T-helper 22 cell (primary cell): Measurements from ENCODE around the gene WSCD2.

ENCODE experiments used
- DNase-seq: peaks from one replicate; pipeline ENCODE4 v3.0.0-alpha.2; 2020; ENCODE audit warnings: low read depth

The WSCD2 gene

GRCh38 chr12:108235985-108236263, 106.8 kb downstream of the WSCD2 start:
- no peak for DNase-seq

DNA sequence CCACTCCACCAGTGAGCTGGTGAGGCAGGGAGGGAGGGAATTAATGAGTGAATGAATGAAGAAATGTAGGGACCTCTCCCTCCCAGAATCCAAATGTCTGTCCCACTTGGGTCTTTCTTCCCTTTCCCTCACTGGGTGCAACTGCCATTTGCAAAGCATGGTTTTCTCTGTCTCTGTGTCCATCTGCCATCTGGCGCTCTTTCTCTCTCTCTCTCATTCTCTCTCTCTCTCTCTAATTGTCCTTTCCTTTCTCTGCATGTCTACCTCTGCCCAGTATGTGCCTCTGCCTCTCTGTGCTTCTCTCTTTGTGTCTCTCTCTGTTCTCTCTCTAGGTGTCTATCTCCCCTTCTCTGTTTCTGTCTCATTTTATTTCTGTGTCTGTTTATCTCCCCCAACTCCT, 107.3 kb downstream of the WSCD2 start:
- no peak for DNase-seq

DNA sequence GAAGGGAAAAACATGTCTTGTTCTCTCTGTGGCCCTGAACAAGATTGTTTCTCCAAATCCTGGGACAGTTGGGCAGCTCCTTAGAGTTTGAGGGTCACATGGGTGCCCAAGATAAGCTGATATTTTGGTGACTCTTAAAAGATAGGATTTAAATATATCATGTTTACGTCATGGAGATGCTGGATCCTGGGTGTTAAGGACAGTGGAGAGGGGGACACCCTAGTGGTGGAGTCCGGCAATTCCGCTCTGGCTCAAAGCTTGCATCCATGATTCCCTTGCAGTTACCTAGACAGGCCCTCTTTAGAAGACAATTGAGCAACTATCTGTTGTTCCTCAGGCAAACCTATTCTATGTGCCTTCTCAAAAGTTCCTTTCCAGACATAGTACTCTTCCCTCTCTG, 108.2 kb downstream of the WSCD2 start:
- no peak for DNase-seq

- DNase-seq: no peak
These were observed 109.4 kb downstream of the WSCD2 start for GRCh38 chr12:108238474-108238873.

- DNase-seq: no peak
These were observed 110.3 kb downstream of the WSCD2 start for GRCh38 chr12:108239378-108239777.

GRCh38 chr12:108240027-108240785, 111.1 kb downstream of the WSCD2 start:
- no peak for DNase-seq

- DNase-seq: no peak
These were observed 111.8 kb downstream of the WSCD2 start for GRCh38 chr12:108240928-108241327.

DNA sequence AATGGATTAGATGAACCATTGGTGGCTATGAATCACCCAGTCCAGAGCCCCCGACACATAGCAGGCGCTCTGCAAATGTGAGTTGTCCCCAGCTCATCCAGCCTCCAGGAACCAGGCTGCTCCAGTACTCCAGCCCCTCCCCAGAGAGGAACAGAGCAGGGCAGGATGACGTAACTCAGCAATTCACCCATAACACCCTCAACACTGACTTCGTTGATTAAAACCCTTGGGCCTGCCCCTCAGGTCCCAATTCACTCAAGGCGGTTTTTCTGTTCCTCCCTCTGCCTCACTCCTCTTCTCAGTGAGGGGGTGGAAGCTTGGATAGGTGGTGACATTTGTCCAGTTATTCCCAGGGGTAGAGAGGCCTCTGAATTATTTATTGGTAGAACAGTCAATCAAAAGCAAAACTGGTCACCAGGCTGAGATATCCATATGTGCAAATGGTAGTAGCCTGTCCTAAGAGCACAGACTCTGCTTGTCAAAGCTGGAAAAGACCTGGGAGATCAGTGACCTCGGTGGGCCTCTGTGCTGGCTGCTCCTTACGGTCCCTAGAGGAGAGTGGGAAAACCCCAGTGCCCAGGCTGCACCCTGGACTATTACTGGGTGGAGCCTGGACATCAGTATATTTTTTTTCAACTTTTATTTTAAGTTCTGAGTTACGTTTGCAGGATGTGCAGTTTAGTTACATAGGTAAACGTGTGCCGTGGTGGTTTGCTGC, 113.1 kb downstream of the WSCD2 start:
- no peak for DNase-seq

GRCh38 chr12:108247130-108247529, 118.0 kb downstream of the WSCD2 start:
- DNase-seq: no peak

DNA sequence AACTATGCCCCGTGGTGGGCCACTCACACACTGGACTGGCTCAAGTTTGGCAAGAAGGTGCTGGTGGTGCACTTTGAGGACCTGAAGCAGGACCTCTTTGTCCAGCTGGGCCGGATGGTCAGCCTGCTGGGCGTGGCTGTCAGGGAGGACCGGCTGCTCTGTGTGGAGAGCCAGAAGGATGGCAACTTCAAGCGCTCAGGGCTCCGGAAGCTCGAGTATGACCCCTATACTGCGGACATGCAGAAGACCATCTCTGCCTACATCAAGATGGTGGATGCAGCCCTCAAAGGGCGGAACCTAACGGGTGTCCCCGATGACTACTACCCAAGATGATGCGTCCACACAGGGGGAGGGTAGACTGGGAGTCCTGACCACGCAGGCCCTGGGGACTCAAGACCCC, 118.9 kb downstream of the WSCD2 start:
- DNase-seq: no peak

- no peak for DNase-seq
These were observed 123.4 kb downstream of the WSCD2 start for GRCh38 chr12:108252523-108252922.

- DNase-seq: no peak
These were observed 124.5 kb downstream of the WSCD2 start for GRCh38 chr12:108253540-108253939.

DNA sequence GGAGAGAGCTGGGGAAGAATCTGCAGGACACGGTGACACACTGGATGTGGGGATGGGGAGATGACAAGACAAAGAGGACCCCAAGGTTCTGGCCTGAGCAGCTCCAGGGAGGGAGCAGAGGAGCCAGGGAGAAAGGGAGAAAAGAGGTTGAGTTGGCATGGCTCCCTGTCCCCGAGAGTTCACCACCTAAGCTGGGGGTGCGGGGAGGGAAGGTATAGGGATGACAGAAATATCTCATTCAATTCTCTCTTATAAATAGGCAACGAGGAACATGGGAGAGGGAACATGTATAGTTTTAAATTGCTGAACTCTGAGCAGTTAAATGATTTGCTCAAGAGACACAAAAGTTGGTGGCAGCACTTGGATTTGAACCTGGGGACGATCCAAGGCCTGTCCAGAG, 124.9 kb downstream of the WSCD2 start:
- DNase-seq: no peak

- no peak for DNase-seq
These were observed 125.6 kb downstream of the WSCD2 start for GRCh38 chr12:108254517-108255251.

DNA sequence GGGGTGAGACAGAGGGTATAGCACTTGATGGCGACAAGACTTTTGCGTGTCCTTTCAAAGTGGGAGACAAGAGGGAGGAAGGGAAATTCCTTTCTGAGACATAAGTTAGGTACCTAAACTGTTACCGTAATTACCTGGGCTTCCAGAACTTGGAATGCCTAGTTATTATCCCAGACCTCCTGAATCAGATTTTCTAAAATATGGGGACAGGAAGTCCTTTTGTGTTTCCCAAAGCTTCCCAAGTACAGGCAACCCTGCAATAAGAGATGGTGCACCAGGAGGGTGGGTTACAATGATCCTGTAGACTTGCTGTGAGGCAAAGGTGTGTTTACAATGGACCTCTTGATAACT, 126.1 kb downstream of the WSCD2 start:
- no peak for DNase-seq

GRCh38 chr12:108257004-108257403, 127.9 kb downstream of the WSCD2 start:
- no peak for DNase-seq

DNA sequence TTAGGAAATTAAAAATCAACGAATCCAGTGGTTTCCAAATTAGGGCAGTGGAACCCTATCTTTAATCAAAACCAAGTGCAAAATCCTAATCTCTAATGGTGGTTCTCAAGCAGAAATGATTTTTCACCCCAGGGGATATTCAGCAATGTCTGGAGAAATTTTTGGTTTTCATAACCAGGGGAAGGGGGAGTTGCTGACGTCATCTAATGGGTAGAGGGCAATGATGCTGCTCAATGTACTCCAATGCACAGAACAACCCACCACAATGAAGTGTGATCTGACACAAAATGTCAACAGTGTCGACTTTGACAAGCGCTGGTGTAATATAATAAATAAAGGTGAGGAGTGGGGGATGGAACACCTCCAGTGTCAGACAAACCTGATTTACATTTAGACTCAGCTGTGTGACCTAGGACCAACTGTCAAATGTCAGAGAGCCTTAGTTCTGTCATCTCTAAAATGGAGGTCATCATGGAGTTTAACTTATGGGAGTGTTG, 128.6 kb downstream of the WSCD2 start:
- no peak for DNase-seq

GRCh38 chr12:108260039-108260438, 131.0 kb downstream of the WSCD2 start:
- no peak for DNase-seq

- no peak for DNase-seq
These were observed 131.9 kb downstream of the WSCD2 start for GRCh38 chr12:108260969-108261368.

DNA sequence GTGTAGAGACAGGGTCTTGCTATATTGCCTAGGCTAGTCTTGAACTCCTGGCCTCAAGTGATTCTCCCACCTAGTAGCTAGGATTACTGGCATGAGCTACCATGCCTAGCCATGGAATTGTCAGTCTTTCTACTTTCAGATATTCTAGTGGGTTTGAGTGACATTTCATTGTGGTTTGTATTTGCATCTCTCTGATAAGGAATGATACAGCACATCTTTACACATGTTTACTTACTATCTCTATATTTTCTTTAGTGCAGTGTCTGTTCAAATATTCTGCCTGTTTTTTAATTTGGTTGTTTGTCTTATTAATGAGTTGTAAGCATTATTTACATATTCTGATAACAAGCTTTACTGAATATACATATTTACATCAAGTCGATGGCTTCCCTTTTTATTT, 136.4 kb downstream of the WSCD2 start:
- no peak for DNase-seq

GRCh38 chr12:108266131-108266530, 137.0 kb downstream of the WSCD2 start:
- DNase-seq: no peak

- DNase-seq: no peak
These were observed 138.4 kb downstream of the WSCD2 start for GRCh38 chr12:108267450-108267849.

DNA sequence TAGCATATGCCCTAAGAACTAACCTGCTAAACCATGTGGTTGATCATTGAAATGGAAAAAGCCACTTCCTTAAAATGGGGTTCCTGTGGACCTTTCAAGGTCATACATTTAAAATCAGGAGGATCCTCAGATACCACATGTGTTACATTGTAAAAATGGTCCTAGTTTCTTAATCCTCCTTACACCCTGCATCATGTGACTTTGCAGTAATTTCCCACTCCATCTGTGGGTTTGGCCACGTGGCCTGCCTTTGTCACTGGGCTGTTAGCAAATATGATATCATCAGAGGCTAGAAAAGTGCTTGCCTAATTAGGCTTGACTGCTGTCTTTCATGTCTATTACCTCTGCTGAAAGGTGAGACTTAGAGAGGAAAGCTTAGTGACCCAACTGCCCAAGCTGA, 139.3 kb downstream of the WSCD2 start:
- DNase-seq: no peak
